ENCODE data around the gene FIGLA. TPM values are rescaled to one million over a fixed set of nuclear protein-coding genes. Genes with fewer than 3 reads are reported as not detected.

FIGLA gene
- total RNA-seq, 1 donor from 2014 or later, result not detected

DNA sequence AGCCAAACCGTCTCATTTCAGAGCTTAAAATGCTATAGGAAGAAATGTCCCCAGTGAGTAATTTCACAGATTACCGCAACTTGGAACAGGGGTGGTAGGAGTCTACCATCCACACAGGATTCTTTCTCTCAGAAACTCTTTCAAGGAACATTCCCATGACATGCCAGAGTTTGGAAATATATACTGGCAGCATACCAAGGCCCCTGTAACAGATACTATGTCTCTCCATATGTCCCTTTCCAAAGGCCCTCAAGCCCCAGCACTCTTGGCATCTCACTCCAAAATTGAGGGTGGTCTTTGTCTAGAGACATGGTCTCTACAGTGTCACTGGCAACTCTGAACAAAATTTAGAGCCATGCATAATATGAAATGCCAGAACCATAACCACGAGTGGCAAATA, 11.0 kb downstream of the FIGLA start:
- no peak for DNase-seq
- no peak for ATAC-seq
- intact Hi-C loops (cut with micrococcal nuclease), result no loop called here

DNA sequence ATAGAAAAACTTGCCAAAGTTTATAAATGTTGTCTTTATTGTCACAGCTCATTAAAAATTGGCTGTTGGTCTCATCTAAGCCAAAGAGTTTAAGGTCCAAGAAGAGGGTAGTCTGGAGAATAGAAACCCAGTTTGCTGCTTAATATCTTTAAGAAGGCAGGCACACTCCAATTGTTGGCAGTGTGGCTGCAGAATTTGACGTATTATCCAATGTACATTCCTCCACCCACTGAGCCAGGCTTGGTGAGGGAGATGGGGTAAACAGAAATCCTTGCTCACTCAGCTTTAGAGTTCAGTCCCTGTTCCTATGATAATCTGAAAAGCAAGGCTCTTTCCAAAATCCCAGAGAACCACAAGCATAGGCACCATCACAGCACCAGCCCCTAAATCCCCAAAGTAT, 11.8 kb downstream of the FIGLA start:
- ATAC-seq, result no peak
- no peak for DNase-seq
- intact Hi-C loops (cut with micrococcal nuclease), result no loop called here

DNA sequence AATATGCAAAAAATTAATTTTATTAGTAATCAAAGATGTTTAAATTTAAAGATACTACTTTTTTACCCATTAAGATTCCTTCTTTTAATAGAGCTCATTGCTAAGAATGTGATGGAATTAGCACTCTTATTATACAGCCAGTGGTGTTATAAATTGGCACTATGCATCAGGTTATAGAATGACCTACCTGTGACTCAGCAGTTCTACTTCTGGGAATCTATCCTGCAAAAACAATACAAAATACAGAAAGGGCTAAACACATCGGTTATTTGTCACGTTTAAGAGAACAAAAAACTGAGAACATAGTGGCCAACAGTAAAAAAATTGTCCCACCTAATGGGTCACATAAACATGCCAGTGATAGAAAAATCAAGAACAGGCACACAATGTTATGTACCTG, 13.0 kb downstream of the FIGLA start:
- DNase-seq, result no peak
- intact Hi-C loops (cut with micrococcal nuclease), result no loop called here
- ATAC-seq, result no peak

DNA sequence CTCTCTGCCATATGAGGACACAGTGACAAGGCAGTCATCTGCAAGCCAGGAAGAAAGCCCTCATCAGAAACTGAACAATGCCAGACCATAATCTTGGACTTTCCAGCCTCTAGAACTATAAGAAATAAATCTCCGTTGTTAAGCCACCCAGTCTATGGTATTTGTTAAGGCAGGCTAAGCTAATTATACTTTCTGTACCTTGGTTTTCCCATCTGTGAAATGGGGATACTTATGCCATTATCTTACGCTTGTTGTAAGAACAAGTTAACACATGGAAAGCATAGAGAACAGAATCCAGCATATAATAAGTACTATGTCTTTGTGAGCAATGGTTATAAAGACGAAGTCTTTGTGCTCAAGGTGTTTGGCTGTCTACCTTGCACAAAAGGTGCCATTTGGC, 14.2 kb downstream of the FIGLA start:
- intact Hi-C loops (cut with micrococcal nuclease), result no loop called here
- DNase-seq (no peak), ATAC-seq (no peak)

DNA sequence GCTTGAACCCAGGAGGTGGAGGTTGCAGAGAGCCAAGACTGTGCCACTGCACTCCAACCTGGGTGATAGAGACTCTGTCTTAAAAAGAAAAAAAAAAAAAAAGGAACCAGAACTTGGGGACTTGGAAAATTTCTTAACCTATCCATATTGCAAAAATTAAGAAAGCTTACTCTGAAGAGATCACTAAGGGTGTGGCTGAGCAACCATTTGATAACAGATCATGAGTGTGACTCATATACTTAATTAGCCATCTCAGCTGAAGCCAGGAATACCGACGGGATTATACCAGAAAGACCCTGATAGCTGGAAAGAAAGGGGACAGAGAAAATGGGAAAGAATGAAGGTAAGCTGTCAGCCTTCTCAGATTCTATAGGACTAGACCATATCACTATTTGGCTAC, 15.3 kb downstream of the FIGLA start:
- no peak for ATAC-seq
- intact Hi-C loops (cut with micrococcal nuclease), result no loop called here
- no peak for DNase-seq

DNA sequence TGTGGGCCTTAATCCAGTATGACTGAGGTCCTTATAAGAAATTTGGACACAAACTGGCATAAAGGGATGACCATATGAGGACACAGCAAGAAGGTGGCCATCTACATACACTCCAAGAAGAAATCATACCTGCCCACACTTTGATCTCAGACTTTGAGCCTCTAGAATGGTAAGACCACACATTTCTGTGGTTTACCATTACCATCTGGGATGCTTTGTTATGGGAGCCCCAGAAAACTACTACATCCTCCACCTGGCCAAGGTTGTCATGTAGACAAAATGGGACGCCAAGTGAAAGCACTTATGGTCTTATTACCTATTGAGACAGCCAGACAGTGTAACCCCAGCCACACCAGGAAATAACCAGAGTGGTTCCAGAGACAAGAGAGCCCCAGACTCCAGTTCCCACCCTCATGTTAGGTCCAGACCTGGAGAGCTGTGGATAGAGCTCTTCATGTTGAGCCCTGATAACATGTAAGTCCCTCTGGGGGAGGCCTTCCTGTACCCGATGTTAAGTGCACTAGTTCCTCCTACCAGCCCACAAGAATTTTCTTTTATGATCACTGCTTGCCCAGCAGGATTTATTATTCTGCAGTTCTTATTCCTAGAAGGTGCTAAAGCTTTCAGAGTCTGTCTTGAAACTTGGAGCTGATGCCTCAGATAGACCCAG, 17.8 kb downstream of the FIGLA start:
- ATAC-seq (no peak), DNase-seq (no peak)
- intact Hi-C loops (cut with micrococcal nuclease), result no loop called here

DNA sequence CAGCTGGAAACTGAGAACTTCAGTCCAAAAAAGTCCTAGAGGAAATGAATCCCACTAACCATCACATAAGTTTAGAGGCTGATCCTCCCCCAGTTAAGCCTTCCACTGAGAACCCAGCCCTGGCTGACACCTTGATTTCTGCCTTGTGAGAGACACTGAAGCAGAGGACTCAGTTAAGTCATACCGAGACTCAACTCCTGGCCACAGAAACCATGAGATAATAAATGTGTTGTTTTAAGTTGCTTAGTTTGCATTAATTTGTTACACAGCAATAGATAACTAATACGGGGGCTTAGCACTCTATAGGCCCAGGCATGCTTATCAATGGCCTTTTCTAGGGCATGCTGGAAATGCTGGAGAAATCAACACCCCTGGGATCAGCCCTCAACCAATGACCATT, 19.0 kb downstream of the FIGLA start:
- intact Hi-C loops (cut with micrococcal nuclease), result no loop called here
- ATAC-seq, result no peak

DNA sequence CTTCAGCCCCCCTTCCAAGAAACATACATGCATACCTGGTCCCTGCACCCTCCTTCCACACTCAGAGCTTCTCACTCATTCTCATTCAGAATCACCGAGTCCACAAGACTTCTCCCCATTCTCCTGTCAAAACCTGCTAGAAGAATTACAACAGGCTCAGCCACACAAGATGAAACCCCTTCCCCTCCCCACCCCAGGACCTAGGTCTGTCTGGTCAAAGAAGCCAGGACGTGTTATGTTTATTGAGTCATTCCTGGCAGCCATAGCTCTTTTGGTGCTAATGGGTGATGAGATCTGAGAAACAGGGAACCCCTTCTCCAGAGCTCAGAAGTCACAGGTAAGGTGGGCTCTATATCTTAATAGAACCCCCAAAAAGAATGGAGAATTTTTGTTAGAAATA, 21.0 kb downstream of the FIGLA start:
- ATAC-seq, result no peak
- no peak for DNase-seq
- intact Hi-C loops (cut with micrococcal nuclease), result no loop called here

More for the DNA sequence above, 19.0 kb downstream of the FIGLA start:
- no peak for DNase-seq

DNA sequence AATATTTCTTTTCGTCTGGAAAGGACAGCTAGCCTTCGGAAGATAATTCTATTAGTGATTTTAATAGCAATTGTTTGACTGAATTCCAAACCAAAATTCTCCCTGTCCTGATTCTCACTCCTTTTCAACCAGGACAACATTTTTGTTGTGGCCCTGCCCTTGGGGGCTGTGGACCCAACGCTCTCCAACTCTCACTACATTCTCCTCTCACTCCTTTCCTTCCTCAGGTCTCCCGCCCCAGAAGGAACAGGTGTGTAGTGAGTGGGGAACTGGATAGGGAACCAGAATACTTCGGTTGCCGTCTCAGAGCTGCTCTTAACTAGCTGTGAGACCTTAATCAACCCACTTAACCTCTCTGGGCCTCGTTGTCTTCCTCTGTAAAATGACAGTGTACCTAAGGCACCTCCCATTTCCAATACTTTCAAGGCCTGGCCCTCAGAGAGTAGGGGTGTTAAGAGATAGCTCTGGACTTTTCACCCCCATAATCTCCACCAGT, 21.8 kb downstream of the FIGLA start:
- ATAC-seq, result no peak
- intact Hi-C loops (cut with micrococcal nuclease), result no loop called here
- no peak for DNase-seq

DNA sequence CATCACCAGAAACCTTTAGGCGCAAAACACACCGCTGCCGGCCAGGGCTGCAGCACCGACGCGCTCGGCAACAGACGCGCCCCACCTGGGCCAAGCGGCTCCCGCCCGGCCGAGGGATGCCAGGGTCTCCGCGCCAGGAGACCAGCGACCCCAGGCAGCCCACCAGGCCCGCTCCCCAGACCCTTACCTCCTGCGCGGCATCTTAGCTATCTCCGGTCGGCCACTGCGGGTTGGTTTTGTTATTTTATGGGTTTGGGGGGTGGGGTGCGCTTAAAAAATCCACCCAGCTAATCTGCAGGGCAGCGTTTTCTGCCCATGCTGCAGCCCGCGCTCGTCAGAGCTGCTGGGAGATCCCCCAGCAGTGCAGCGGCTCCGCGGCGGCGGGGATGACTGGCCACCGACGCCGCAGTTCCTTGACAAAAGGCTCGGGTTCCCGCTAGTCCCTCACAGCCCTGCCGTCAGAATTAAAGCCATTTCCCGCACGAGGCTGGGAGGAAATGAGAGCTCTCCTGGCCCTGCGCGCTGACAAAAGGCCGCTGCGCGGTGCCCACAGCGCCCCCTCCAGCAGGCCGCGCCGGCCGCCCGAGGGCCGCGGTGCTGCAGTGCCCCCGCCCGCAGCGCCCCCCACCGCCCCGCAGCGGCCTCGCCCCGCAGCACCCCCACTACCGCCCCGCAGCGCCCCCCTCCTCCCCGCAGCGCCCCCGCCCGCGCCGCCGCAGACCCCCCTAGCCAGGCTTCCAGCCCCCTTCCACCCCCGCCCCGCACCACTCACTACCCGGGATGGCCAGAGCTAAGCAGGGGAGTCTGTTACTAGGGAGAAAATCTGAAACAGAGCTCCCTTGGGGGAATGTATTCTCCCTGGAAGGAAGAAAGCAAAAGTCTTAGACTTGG, 22.5 kb downstream of the FIGLA start, which contains the start of gene ADD2:
TSS of gene ADD2 (minus strand) at position 502 of the 891 bp plus-strand sequence. CDS start 61,792 bp downstream, outside the sequence.
- ATAC-seq (peak; percentile 76), DNase-seq (peak; percentile 42)
- intact Hi-C loops (cut with micrococcal nuclease), result no loop called here

DNA sequence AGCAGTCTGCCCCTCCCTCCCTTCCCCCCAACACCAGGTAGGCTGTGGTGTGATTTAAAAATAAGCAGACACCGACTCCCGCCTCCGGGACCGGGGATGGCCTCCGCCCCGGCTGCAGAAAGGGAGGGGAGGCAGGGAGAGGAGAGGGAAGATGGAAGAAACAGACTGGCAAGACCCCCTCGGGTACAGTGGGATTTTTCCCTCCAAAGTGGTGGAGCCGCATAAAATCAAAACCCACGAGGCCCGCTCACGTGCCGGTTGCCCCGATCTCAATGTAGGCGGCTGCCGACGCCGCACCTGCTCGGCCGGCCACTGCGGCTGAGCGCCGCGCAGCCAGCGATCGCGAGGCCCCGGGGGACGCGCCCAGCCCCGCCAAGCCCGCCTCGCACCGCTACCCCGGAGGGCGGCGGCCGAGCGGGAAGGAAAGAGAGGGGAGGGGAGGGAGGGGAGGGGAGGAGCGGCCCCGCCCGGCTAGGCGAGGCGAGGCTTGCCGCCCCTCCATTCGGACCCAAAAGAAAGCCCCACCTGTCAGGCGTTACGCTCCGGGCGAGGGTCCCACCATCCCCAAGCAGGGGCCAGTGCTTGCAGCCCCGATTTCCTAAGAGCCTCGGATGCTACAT, 23.3 kb downstream of the FIGLA start:
- intact Hi-C loops (cut with micrococcal nuclease), result no loop called here
- DNase-seq (no peak), ATAC-seq (peak; percentile 54)

DNA sequence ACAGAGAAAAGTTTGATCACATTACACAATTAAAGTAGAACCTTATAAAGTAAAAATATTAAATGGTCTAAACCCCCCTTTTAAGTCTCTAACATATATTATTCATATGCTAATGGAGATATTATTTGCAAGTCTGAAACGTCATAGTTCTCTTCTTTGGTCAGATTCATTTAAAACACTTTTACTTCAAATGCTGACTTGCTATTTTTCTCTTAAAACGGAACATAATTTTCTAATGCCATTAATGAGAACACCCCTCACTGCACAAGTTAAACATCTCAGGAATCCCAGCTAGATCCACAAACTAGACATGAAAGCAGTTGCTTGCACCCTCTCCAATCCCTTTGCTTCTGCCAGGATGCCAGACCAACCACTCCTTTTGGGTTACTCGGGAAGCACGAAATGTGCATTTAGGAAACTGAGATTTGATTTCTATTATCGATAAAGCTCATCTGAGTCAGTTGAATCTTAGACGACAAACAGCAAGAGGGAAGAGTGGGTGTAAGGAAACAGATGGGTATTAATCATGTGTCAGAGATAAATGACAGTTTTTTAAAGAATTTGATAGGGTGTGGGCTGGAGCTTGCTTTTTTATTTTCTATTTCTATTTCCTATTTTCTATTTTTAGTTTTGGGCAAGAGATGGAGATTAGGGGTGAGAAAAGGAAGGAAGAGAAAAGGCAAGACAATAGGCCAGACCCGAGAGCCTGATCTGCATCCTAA, 23.9 kb downstream of the FIGLA start:
- no peak for ATAC-seq
- intact Hi-C loops (cut with micrococcal nuclease), result no loop called here
- DNase-seq, result no peak

DNA sequence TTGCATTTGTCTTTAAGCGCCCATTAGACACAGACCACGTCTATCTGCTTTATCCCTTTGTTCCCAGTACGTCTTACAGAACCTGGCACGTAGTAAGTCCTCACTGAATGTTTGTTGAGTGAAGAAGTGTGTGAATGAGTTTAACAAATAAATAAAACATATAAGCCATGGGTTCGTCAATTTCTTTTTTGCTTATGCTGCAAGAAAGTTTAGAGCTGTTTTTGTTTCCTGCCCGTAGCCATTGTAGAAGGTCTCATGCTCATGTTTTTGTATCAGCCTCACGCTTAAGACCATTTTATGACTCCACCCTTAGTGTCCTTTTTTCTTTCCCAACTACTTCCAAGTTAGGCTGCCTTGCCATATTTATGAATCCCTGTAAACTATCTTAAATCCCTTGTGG, 24.9 kb downstream of the FIGLA start:
- DNase-seq (no peak), ATAC-seq (no peak)
- intact Hi-C loops (cut with micrococcal nuclease), result no loop called here

DNA sequence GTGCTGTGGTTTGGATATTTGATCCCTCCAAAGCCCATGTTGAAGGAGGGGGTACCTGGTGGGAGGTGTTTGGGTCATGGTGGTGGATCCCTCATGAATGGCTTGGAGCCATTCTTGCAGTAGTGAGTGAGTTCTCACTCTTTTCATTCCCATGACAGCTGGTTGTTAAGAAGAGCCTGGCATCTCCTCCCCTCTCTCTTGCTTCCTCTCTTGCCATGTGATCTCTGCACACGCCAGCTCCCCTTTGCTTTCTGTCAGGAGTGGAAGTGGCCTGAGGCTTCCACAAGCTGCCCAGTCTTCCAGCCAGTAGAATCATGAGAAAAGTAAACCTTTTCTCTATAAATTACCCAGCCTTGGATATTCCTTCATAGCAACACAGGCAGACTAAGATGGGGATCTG, 31.0 kb downstream of the FIGLA start:
- ATAC-seq, result no peak
- intact Hi-C loops (cut with micrococcal nuclease), result no loop called here
- no peak for DNase-seq

DNA sequence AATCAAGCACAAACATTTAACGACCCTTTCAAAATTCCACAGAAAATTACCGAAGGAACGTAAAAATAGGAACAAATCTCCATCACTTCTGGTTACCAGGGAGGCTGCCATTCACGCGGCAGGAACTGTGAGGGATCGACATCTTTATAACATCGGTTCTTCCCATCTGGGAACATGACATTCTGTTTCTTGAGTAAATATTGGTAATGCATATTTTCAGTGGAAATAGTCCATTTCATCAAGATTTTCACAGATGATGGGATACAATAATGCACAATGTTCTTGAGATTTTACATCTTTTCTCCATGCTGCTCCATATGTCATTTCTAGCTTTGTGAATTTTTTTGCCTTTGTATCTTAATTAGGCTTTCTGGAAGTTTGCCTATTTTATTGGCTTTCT, 32.5 kb downstream of the FIGLA start:
- no peak for ATAC-seq
- intact Hi-C loops (cut with micrococcal nuclease), result no loop called here
- no peak for DNase-seq

DNA sequence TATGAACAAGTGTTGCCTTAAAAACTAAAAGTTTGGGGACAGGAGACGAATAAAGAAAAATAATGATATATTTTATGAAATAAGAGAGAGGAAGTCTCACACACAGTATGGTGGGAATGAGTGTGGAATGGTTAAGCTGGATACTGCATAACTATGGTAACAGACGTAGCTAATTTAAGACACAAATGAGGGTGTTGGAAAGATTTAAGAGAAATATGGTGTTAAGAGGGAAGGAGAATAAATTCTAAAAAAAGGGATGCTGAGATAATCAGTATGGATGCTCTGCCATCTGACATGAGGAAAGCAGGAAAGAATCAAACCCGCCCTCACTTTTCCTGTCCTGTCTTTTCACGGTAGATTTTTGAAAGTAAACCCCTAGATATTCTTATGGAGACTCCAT, 33.1 kb downstream of the FIGLA start:
- intact Hi-C loops (cut with micrococcal nuclease), result no loop called here
- DNase-seq (no peak), ATAC-seq (no peak)

DNA sequence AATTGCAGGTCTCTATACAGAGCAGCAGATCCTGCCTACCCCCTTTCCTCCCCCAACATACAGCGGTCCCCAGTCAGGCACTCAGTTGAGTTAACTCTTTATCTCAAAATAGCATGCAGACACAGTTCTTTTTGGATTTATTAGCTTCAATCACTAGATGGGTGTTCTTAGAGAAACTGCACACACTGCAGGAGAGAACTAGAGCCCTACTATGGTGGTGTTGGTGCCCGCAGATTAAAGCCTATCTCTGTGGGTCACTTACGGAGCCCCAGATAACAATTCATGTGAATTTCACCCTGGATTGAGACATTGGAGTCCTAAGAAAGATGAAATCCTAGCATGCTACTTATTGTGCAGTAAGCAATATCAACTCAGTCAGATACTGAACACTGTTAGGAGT, 34.3 kb downstream of the FIGLA start:
- intact Hi-C loops (cut with micrococcal nuclease), result no loop called here
- DNase-seq, result no peak
- no peak for ATAC-seq

DNA sequence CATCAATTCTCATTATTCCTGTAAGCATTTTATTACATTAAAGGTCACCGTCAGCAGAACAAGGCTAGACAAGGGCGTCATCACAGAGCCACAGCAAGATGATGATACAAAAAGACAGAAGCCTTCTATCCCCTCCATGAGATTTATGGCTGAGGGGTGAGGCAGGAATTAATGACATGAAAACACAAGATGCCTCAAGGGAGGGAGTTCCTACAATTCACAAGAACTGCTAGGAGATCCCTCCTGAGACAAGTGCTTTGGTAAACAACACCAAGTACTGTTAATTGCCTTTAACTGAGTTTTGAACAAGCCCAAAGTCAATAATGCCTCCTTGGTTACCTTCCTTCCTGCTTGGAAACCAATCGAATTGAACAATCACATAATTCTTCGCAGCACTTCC, 36.5 kb downstream of the FIGLA start:
- DNase-seq, result no peak
- intact Hi-C loops (cut with micrococcal nuclease), result no loop called here
- no peak for ATAC-seq

DNA sequence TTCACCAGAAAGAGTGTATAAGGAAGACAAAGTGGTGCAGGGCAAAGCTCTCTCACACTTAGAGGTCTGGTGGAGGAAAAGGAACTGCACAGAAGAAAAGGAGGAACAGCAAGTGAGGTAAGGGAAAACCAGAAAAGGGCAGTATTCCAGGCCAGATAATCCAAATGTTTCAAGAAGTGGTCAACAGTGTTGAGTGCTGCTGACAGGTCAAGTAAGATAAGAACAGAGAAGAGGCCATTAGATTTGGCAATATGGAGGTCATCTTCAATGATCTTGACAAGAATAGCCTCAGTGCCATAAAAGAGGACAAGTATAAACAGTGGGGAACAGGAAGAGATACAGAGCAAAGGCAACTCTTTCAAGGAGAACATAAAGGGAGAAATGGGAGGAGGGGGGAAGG, 37.4 kb downstream of the FIGLA start:
- ATAC-seq (no peak), DNase-seq (no peak)
- intact Hi-C loops (cut with micrococcal nuclease), result no loop called here

DNA sequence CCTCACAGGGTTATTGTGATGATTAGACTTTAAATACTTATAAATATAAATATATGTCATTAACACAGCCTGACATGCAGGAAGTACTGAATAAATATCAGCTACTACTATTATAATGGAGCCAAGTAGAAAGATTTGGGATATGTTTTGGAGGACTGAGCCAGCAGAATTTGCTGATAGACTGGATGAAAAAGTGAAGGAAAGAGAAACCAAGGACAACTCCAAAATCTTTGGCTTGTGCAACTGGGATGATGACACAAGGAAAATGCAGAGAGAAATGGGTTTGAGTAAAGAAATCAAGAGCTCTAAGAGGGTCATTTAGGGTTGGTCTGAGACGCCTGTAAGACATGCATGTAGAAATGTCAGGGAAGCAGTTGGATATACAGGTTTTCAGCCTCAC, 38.0 kb downstream of the FIGLA start:
- intact Hi-C loops (cut with micrococcal nuclease), result no loop called here
- ATAC-seq (no peak), DNase-seq (no peak)

Measured in left ventricle myocardium superior (tissue), 1 donor.